Thyroid gland (tissue), 4 donors: ENCODE data around the gene BCL2L1.

Source experiments
- POLR2A ChIP-seq, 2 donors: fragments of 450-650 bp; IDR thresholded peaks; one replicate each; pipeline ENCODE4 v1.6.1; 2017; ENCODE audit warnings: antibody characterized with exemption in 2 of 2, mild to moderate bottlenecking in 2 of 2, moderate library complexity in 1 of 2
- TF ChIP-seq, protein P1 (sequence below), 6 experiments: fragments of 200-600 bp in 3 of 6; fragments of 450-650 bp in 3 of 6; sonication (generic) in 3 of 6; IDR thresholded peaks; one replicate each; pipeline ENCODE4 v1.5.1; 2016 to 2019; ENCODE audit warnings: antibody characterized with exemption in 6 of 6, mild to moderate bottlenecking in 2 of 6, inconsistent platforms in 1 of 6, moderate library complexity in 1 of 6

- TF ChIP-seq, protein P1, sequence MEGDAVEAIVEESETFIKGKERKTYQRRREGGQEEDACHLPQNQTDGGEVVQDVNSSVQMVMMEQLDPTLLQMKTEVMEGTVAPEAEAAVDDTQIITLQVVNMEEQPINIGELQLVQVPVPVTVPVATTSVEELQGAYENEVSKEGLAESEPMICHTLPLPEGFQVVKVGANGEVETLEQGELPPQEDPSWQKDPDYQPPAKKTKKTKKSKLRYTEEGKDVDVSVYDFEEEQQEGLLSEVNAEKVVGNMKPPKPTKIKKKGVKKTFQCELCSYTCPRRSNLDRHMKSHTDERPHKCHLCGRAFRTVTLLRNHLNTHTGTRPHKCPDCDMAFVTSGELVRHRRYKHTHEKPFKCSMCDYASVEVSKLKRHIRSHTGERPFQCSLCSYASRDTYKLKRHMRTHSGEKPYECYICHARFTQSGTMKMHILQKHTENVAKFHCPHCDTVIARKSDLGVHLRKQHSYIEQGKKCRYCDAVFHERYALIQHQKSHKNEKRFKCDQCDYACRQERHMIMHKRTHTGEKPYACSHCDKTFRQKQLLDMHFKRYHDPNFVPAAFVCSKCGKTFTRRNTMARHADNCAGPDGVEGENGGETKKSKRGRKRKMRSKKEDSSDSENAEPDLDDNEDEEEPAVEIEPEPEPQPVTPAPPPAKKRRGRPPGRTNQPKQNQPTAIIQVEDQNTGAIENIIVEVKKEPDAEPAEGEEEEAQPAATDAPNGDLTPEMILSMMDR (IDR thresholded peaks at IDR 0.05): no peak
- no peak for TF ChIP-seq POLR2A (IDR thresholded peaks at IDR 0.05)
These were observed 12.7 kb downstream of the BCL2L1 start for GRCh38 chr20:31709939-31710338.
